Neural cell (in vitro differentiated cells): ENCODE data around the gene LRRC36. TPM values are rescaled to one million over a fixed set of nuclear protein-coding genes. Genes with fewer than 3 reads are reported as not detected.

Experiments used
- H2AFZ ChIP-seq: fragments of 200-600, 300-800 bp; sonication (generic), shearing (Covaris generic); 2 replicates; pipeline ENCODE4 v1.6.0; 2014; ENCODE audit warnings: low read depth, mild to moderate bottlenecking, antibody characterized with exemption, low read length, moderate library complexity
- H3F3A ChIP-seq: fragments of 200-600 bp; shearing (Covaris generic); 2 replicates; pipeline ENCODE4 v1.6.1; 2016; ENCODE audit warnings: mild to moderate bottlenecking, moderate library complexity, mixed read lengths, antibody characterized with exemption, low read length; ENCODE audit not compliant: insufficient read depth, poor library complexity, severe bottlenecking
- H3K27ac ChIP-seq: fragments of 200-600, 300-800 bp; sonication (generic), shearing (Covaris generic); 2 replicates; pipeline ENCODE4 v1.5.1; 2014; ENCODE audit warnings: mild to moderate bottlenecking, low read length, moderate library complexity
- H3K27me3 ChIP-seq: fragments of 300-800, 200-600 bp; sonication (generic), shearing (Covaris generic); 2 replicates; pipeline ENCODE4 v1.6.0; 2014; ENCODE audit warnings: mild to moderate bottlenecking, low read depth, low read length, moderate library complexity; ENCODE audit not compliant: insufficient read depth
- H3K36me3 ChIP-seq: fragments of 300-800, 200-600 bp; sonication (generic), shearing (Covaris generic); 2 replicates; pipeline ENCODE4 v1.5.1; 2014; ENCODE audit warnings: mild to moderate bottlenecking, antibody characterized with exemption, low read length, moderate library complexity; ENCODE audit not compliant: insufficient read depth
- H3K4me2 ChIP-seq: fragments of 300-800, 200-600 bp; sonication (generic), shearing (Covaris generic); 2 replicates; pipeline ENCODE4 v1.6.0; 2014; ENCODE audit warnings: mild to moderate bottlenecking, low read length
- H3K4me3 ChIP-seq: fragments of 300-800, 200-600 bp; sonication (generic), shearing (Covaris generic); 2 replicates; pipeline ENCODE4 v1.5.1; 2014; ENCODE audit warnings: mild to moderate bottlenecking, low read length, moderate library complexity
- H3K79me2 ChIP-seq: fragments of 200-600 bp; shearing (Covaris generic); replicated peaks from 2 replicates; pipeline ENCODE4 v1.6.0; 2014; ENCODE audit warnings: mild to moderate bottlenecking, low read length, moderate library complexity; ENCODE audit not compliant: insufficient read depth
- H3K9ac ChIP-seq: fragments of 300-800, 200-600 bp; sonication (generic), shearing (Covaris generic); 2 replicates; pipeline ENCODE4 v1.6.1; 2016; ENCODE audit warnings: mild to moderate bottlenecking, low read length, mixed read lengths
- H3K9me2 ChIP-seq: fragments of 200-600 bp; shearing (Covaris generic); 2 replicates; pipeline ENCODE4 v1.6.1; 2016; ENCODE audit warnings: mild to moderate bottlenecking, low read length, mixed read lengths; ENCODE audit not compliant: insufficient read depth
- H3K9me3 ChIP-seq: fragments of 200-600, 300-800 bp; sonication (generic), shearing (Covaris generic); 2 replicates; pipeline ENCODE4 v1.6.1; 2016; ENCODE audit warnings: mild to moderate bottlenecking, mixed run types, low read length, moderate library complexity, mixed read lengths
- H4K20me1 ChIP-seq: fragments of 200-600 bp; shearing (Covaris generic); 2 replicates; pipeline ENCODE4 v1.6.1; 2016; ENCODE audit warnings: mild to moderate bottlenecking, mixed run types; ENCODE audit not compliant: insufficient read depth
- EP300 ChIP-seq: fragments of 450-650 bp; conservative IDR thresholded peaks from 2 replicates; pipeline ENCODE4 v1.6.1; 2014; ENCODE audit warnings: antibody characterized with exemption, mild to moderate bottlenecking, moderate library complexity; ENCODE audit not compliant: poor library complexity, severe bottlenecking
- EZH2 ChIP-seq: fragments of 200-600, 300-800 bp; shearing (Covaris generic), sonication (generic); IDR thresholded peaks from 2 replicates; pipeline ENCODE4 v1.6.1; 2014; ENCODE audit warnings: antibody characterized with exemption, low read length, borderline replicate concordance, mild to moderate bottlenecking; ENCODE audit not compliant: insufficient read depth, poor library complexity, severe bottlenecking
- MXI1 ChIP-seq: fragments of 450-650 bp; conservative IDR thresholded peaks from 2 replicates; pipeline ENCODE4 v1.6.1; 2014; ENCODE audit warnings: antibody characterized with exemption, mild to moderate bottlenecking; ENCODE audit not compliant: poor library complexity, severe bottlenecking
- POLR2AphosphoS5 ChIP-seq: IDR thresholded peaks from 2 replicates; pipeline ENCODE4 v1.6.1; 2012
- RAD21 ChIP-seq: fragments of 450-650 bp; conservative IDR thresholded peaks from 2 replicates; pipeline ENCODE4 v1.6.1; 2014; ENCODE audit warnings: antibody characterized with exemption, mild to moderate bottlenecking, moderate library complexity
- SMC3 ChIP-seq: fragments of 450-650 bp; conservative IDR thresholded peaks from 2 replicates; pipeline ENCODE4 v1.6.1; 2014; ENCODE audit warnings: antibody characterized with exemption, mild to moderate bottlenecking, moderate library complexity; ENCODE audit not compliant: poor library complexity
- TAF1 ChIP-seq: IDR thresholded peaks from 2 replicates; pipeline ENCODE4 v1.6.1; 2012; ENCODE audit warnings: low read depth
- polyA plus RNA-seq: library from polyadenylated mRNA; depleted of rRNA; stranded (reverse); fragments of >200 nt; gene quantifications from 2 replicates; pipeline ENCODE4 v1.2.3, GENCODE V29; 2014
- TF ChIP-seq, protein P1 (sequence below): fragments of 450-650 bp; IDR thresholded peaks from 2 replicates; pipeline ENCODE4 v1.5.1; 2014; ENCODE audit warnings: antibody characterized with exemption, mild to moderate bottlenecking, moderate library complexity; ENCODE audit not compliant: poor library complexity, severe bottlenecking
- TF ChIP-seq, protein P2 (sequence below): IDR thresholded peaks from 2 replicates; pipeline ENCODE4 v1.6.1; 2012; ENCODE audit warnings: borderline replicate concordance

The LRRC36 gene
- polyA plus RNA-seq, 1 donor from 2014 or later = 1.6 TPM

DNA sequence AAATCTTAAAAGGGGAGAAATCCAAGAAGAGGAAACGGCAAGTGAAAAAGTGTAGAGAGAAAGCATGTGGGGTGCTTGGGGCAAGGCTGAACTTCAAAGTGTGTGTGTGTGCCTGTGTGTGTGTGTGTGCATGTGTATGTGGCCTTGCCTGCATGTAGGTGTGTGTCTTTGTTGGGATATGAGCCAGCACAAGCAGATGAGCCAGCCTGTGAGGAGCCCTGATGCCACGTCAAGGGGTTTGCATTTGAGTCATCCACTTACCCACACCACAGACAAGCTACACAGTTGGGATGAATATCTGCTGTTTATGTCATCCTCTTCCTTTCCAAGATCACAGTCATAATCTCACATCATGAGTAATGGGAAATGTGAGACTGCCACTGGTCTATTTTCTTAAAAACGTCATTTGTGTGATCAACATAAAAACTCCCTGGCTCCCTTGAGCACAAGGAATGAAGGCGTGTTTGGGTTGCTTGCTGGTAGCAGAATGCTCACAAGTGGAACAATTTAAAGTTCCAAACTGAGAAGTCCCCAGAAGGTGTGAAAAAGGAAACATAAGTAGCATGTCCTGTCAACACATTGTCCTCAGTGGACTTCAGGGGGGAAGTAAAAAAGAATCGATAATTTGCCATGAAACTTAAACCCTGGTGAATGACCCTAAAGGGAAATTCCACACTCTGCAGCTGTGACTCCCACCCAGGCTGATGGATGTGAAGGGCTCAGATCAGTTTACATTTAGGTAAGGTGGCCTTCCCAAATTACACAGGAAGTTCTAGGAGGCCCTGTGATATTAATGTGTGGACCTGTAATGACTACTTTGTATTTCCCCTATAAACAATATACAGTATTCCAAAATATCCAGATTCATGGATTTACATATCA, 14.8 kb upstream of the LRRC36 start:
- Histone ChIP-seq H3K9ac (no peak overlapping the region), H3K36me3 (no peaks in the 10 kb centered on the region), H4K20me1 (no peaks in the 10 kb centered on the region), H3K9me2 (no peaks in the 10 kb centered on the region), H2AFZ (no peak overlapping the region), H3K79me2 (no peaks in the 10 kb centered on the region), H3K27me3 (no peaks in the 10 kb centered on the region), H3F3A (no peaks in the 10 kb centered on the region), H3K4me3 (no peak overlapping the region), H3K9me3 (no peaks in the 10 kb centered on the region), H3K27ac (no peak overlapping the region), H3K4me2 (no peak overlapping the region)
- TF ChIP-seq, protein P1, sequence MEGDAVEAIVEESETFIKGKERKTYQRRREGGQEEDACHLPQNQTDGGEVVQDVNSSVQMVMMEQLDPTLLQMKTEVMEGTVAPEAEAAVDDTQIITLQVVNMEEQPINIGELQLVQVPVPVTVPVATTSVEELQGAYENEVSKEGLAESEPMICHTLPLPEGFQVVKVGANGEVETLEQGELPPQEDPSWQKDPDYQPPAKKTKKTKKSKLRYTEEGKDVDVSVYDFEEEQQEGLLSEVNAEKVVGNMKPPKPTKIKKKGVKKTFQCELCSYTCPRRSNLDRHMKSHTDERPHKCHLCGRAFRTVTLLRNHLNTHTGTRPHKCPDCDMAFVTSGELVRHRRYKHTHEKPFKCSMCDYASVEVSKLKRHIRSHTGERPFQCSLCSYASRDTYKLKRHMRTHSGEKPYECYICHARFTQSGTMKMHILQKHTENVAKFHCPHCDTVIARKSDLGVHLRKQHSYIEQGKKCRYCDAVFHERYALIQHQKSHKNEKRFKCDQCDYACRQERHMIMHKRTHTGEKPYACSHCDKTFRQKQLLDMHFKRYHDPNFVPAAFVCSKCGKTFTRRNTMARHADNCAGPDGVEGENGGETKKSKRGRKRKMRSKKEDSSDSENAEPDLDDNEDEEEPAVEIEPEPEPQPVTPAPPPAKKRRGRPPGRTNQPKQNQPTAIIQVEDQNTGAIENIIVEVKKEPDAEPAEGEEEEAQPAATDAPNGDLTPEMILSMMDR = no peak
- TF ChIP-seq POLR2AphosphoS5 (no peak), TAF1 (no peak), EZH2 (no peak)

GRCh38 chr16:67312719-67313118, 13.9 kb upstream of the LRRC36 start:
- Histone ChIP-seq H3K4me3 (no peak overlapping the region), H3K9me2 (no peaks in the 10 kb centered on the region), H3F3A (no peaks in the 10 kb centered on the region), H3K4me2 (no peak overlapping the region), H3K9ac (no peak overlapping the region), H2AFZ (no peak overlapping the region), H3K27me3 (no peaks in the 10 kb centered on the region), H4K20me1 (no peaks in the 10 kb centered on the region), H3K9me3 (no peaks in the 10 kb centered on the region), H3K27ac (no peak overlapping the region), H3K36me3 (no peaks in the 10 kb centered on the region), H3K79me2 (no peaks in the 10 kb centered on the region)
- TF ChIP-seq SMC3 (no peak), POLR2AphosphoS5 (no peak), EP300 (no peak), RAD21 (no peak), TAF1 (no peak), MXI1 (no peak)
- TF ChIP-seq, protein P1 = no peak
- TF ChIP-seq, protein P2, sequence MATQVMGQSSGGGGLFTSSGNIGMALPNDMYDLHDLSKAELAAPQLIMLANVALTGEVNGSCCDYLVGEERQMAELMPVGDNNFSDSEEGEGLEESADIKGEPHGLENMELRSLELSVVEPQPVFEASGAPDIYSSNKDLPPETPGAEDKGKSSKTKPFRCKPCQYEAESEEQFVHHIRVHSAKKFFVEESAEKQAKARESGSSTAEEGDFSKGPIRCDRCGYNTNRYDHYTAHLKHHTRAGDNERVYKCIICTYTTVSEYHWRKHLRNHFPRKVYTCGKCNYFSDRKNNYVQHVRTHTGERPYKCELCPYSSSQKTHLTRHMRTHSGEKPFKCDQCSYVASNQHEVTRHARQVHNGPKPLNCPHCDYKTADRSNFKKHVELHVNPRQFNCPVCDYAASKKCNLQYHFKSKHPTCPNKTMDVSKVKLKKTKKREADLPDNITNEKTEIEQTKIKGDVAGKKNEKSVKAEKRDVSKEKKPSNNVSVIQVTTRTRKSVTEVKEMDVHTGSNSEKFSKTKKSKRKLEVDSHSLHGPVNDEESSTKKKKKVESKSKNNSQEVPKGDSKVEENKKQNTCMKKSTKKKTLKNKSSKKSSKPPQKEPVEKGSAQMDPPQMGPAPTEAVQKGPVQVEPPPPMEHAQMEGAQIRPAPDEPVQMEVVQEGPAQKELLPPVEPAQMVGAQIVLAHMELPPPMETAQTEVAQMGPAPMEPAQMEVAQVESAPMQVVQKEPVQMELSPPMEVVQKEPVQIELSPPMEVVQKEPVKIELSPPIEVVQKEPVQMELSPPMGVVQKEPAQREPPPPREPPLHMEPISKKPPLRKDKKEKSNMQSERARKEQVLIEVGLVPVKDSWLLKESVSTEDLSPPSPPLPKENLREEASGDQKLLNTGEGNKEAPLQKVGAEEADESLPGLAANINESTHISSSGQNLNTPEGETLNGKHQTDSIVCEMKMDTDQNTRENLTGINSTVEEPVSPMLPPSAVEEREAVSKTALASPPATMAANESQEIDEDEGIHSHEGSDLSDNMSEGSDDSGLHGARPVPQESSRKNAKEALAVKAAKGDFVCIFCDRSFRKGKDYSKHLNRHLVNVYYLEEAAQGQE = no peak
